Upper lobe of left lung (tissue), 6 donors: ENCODE measurements around the gene GNAI2. TPM values are rescaled to one million over a fixed set of nuclear protein-coding genes. Genes with fewer than 3 reads are reported as not detected.

Experiments
- ATAC-seq, 2 donors: fragments of 200-7000 bp; cut with Tn5 transposase; one replicate each; pipeline ENCODE4 v1.9.1; 2022; ENCODE audit warnings: mild to moderate bottlenecking in 2 of 2, moderate library complexity in 2 of 2; ENCODE audit not compliant: low FRiP score in 2 of 2
- DNase-seq, 2 donors: peaks; one replicate each; pipeline ENCODE4 v3.0.0-alpha.2; 2019 to 2020
- H3K27ac ChIP-seq, 4 donors: fragments of 200-600 bp; sonication (generic); one replicate each; pipeline ENCODE4 v1.5.1; 2016 to 2019
- H3K27me3 ChIP-seq, 4 donors: fragments of 200-600 bp; sonication (generic); one replicate each; pipeline ENCODE4 v1.5.1; 2017 to 2019
- H3K36me3 ChIP-seq, 4 donors: fragments of 200-600 bp; sonication (generic); one replicate each; pipeline ENCODE4 v1.5.1; 2016 to 2019
- H3K4me1 ChIP-seq, 4 donors: fragments of 200-600 bp; sonication (generic); one replicate each; pipeline ENCODE4 v1.5.1; 2018 to 2019
- H3K4me3 ChIP-seq, 4 donors: fragments of 200-600 bp; sonication (generic); one replicate each; pipeline ENCODE4 v1.5.1; 2017 to 2019; ENCODE audit warnings: mild to moderate bottlenecking in 2 of 4, moderate library complexity in 1 of 4
- H3K9me3 ChIP-seq, 4 donors: fragments of 200-600 bp; sonication (generic); one replicate each; pipeline ENCODE4 v1.5.1; 2018 to 2019
- CTCF ChIP-seq, 6 experiments: fragments of 450-650 bp in 4 of 6; fragments of 200-600 bp in 2 of 6; sonication (generic) in 2 of 6; IDR thresholded peaks; one replicate each; pipeline ENCODE4 v1.5.1; 2016 to 2019; ENCODE audit warnings: antibody characterized with exemption in 6 of 6
- EP300 ChIP-seq, 4 donors: sonication (generic); formaldehyde crosslinking; IDR thresholded peaks; one replicate each; pipeline ENCODE4 v1.5.1; 2017; ENCODE audit warnings: antibody characterized with exemption in 4 of 4, control low read depth in 2 of 4
- POLR2A ChIP-seq, 4 donors: fragments of 450-650 bp; IDR thresholded peaks; one replicate each; pipeline ENCODE4 v1.5.1; 2016 to 2017; ENCODE audit warnings: antibody characterized with exemption in 4 of 4, mild to moderate bottlenecking in 2 of 4
- POLR2AphosphoS5 ChIP-seq, 2 donors: sonication (generic); formaldehyde crosslinking; IDR thresholded peaks; one replicate each; pipeline ENCODE4 v1.5.1; 2017; ENCODE audit warnings: antibody characterized with exemption in 2 of 2
- WGBS, 2 donors: methylation state at CpG; one replicate each; pipeline ENCODE4 v1.1.5; 2017 to 2018; 5-methylcytosine and 5-hydroxymethylcytosine counted together
- total RNA-seq, 6 donors: library from RNA; depleted of rRNA in 4 of 6; stranded (reverse); fragments of >200 nt in 4 of 6; gene quantifications; one replicate each; pipeline versions ENCODE4 v1.1.0 to v1.2.1, GENCODE V29; 2016 to 2021
- donor health status: DM: no; HTN: no; CAD: no; lungs with moderate emphysema.
- donor health status: DM: no; HTN: yes; CAD: no; lungs with severe emphysema.

The GNAI2 gene
- total RNA-seq, 6 donors from 2014 or later: 191 to 440 (median 295) TPM

DNA sequence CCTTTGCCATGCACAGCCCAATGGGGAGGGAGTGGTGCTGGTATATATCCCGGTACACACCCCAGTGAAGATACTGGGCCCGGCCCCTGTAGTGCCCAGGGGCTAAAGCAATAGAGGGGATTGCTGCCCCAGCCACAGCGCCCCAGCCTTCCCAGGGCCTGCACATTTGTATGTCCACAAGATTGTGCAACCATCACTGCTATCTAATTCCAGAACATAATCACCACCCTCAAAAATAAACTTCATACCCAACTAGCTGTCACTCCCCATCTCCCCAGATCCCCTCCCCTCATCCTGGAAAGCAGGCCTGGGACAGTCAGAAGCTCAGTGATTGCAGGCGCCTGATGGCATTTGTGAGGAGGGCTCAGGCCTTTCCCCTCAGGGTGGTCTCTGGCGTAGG, 13.5 kb downstream of the GNAI2 start:
- H3K9me3 ChIP-seq: no peaks in the 10 kb centered on the region
- H3K36me3 ChIP-seq: peaks cover 3 to 50% (median 25%) of the 10 kb centered on the region in 4 donors
- no peak overlapping the region for H3K4me3 ChIP-seq
- H3K27me3 ChIP-seq: no peaks in the 10 kb centered on the region
- ATAC-seq (no peak), DNase-seq (no peak)
- TF ChIP-seq EP300 (IDR thresholded peaks at IDR 0.05): no peak
- TF ChIP-seq POLR2AphosphoS5 (IDR thresholded peaks at IDR 0.05): no peak
- TF ChIP-seq POLR2A (IDR thresholded peaks at IDR 0.05): no peak
- TF ChIP-seq CTCF (IDR thresholded peaks at IDR 0.05): no peak
- peak overlapping the region; percentile 94 to 98 (median 95) for H3K27ac ChIP-seq
- 80 to 87% methylated on average over 4 to 5 of the region's 5 CpGs for WGBS, 2 donors
- peaks cover 87 to 100% (median 99%) of the 10 kb centered on the region in 4 donors for H3K4me1 ChIP-seq

DNA sequence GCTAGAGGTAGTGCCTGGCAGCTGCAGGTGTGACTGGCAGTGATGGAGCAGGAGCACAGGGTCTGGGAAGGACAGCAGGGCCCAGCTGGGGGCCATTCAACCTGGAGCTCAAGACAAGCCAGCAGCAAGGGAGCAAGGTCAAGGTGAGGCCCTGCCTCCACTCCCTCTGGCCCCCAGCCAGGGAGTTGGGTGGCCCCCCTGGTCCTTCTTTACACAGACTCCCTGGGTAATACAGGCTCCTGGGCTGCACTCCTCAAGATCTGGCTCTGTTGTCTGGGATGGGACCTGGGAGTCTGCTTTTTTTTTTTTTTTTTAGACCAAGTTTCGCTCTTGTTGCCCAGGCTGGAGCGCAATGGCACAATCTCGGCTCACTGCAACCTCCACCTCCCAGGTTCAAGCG, 14.5 kb downstream of the GNAI2 start:
- Histone ChIP-seq H3K27me3 (no peaks in the 10 kb centered on the region), H3K36me3 (peaks cover 3 to 59% (median 32%) of the 10 kb centered on the region in 4 donors), H3K27ac (peak overlapping the region; percentile 94 to 98 (median 95)), H3K4me3 (no peak overlapping the region), H3K9me3 (no peaks in the 10 kb centered on the region), H3K4me1 (peaks cover 86 to 100% (median 99%) of the 10 kb centered on the region in 4 donors)
- DNase-seq (no peak), ATAC-seq (no peak)
- WGBS, 2 donors: 86 to 92% methylated on average over 4 of the region's 4 CpGs
- no peak for TF ChIP-seq EP300 (IDR thresholded peaks at IDR 0.05)
- no peak for TF ChIP-seq POLR2AphosphoS5 (IDR thresholded peaks at IDR 0.05)
- no peak for TF ChIP-seq CTCF (IDR thresholded peaks at IDR 0.05)
- no peak for TF ChIP-seq POLR2A (IDR thresholded peaks at IDR 0.05)

- TF ChIP-seq CTCF (IDR thresholded peaks at IDR 0.05) (no peak), EP300 (IDR thresholded peaks at IDR 0.05) (no peak), POLR2AphosphoS5 (IDR thresholded peaks at IDR 0.05) (no peak), POLR2A (IDR thresholded peaks at IDR 0.05) (no peak)
- no peak overlapping the region for H3K4me3 ChIP-seq
- H3K36me3 ChIP-seq: peaks cover 6 to 66% (median 37%) of the 10 kb centered on the region in 4 donors
- peak overlapping the region; percentile 91 to 98 (median 95) for H3K27ac ChIP-seq
- 75 to 76% methylated on average over 8 of the region's 8 CpGs for WGBS, 2 donors
- H3K9me3 ChIP-seq: no peaks in the 10 kb centered on the region
- ATAC-seq (peak in 1 of 2 donors; percentile 37), DNase-seq (no peak)
- H3K27me3 ChIP-seq: no peaks in the 10 kb centered on the region
- H3K4me1 ChIP-seq: peaks cover 86 to 100% (median 99%) of the 10 kb centered on the region in 4 donors
These were observed 15.2 kb downstream of the GNAI2 start for GRCh38 chr3:50251220-50251619.

GRCh38 chr3:50254577-50255250, 18.7 kb downstream of the GNAI2 start:
- H3K36me3 ChIP-seq: peaks cover 19 to 86% (median 66%) of the 10 kb centered on the region in 4 donors
- peaks cover 0 to 7% (median 0%) of the 10 kb centered on the region in 4 donors for H3K9me3 ChIP-seq
- peak in 1 of 2 donors; percentile 86 for DNase-seq
- H3K27me3 ChIP-seq: no peaks in the 10 kb centered on the region
- H3K4me1 ChIP-seq: peaks cover 77 to 99% (median 96%) of the 10 kb centered on the region in 4 donors
- peak overlapping the region; percentile 91 to 98 (median 95) for H3K27ac ChIP-seq
- peak; percentile 64 to 72 for ATAC-seq
- 62 to 63% methylated on average over 7 to 8 of the region's 8 CpGs for WGBS, 2 donors
- peak; percentile 84 to 92 for TF ChIP-seq POLR2AphosphoS5 (IDR thresholded peaks at IDR 0.05)
- peak in 1 of 4 donors; percentile 53 for TF ChIP-seq POLR2A (IDR thresholded peaks at IDR 0.05)
- peak; percentile 35 to 93 (median 75) for TF ChIP-seq EP300 (IDR thresholded peaks at IDR 0.05)
- no peak for TF ChIP-seq CTCF (IDR thresholded peaks at IDR 0.05)
- no peak overlapping the region for H3K4me3 ChIP-seq
